GM10266 (cell line): Measurements from ENCODE around the gene KCTD2.

ENCODE experiments used
- DNase-seq: peaks from one replicate; pipeline ENCODE4 v3.0.0; 2012; ENCODE audit errors: extremely low spot score
- CTCF ChIP-seq: IDR thresholded peaks from 2 replicates; pipeline ENCODE4 v1.5.1; 2012; ENCODE audit warnings: mild to moderate bottlenecking, low read depth; ENCODE audit not compliant: control insufficient read depth, insufficient read depth; ENCODE audit errors: missing control alignments

The KCTD2 gene

GRCh38 chr17:75047398-75048098 is 523 bp downstream of the KCTD2 start:
- DNase-seq = peak; percentile 43
- no peak for TF ChIP-seq CTCF

- DNase-seq = no peak
- TF ChIP-seq CTCF = no peak
Measured at GRCh38 chr17:75048249-75048878, 1.3 kb downstream of the KCTD2 start.

GRCh38 chr17:75049057-75049456 is 2.0 kb downstream of the KCTD2 start:
- no peak for TF ChIP-seq CTCF
- no peak for DNase-seq

GRCh38 chr17:75049706-75050105 is 2.7 kb downstream of the KCTD2 start:
- no peak for DNase-seq
- TF ChIP-seq CTCF = no peak

- TF ChIP-seq CTCF = no peak
- no peak for DNase-seq
Measured at GRCh38 chr17:75051941-75052340, 4.9 kb downstream of the KCTD2 start.

GRCh38 chr17:75059369-75060345 is 12.6 kb downstream of the KCTD2 start:
- DNase-seq = no peak
- TF ChIP-seq CTCF = peak; percentile 47
